ENCODE results near the gene NQO2. TPM values are rescaled to one million over a fixed set of nuclear protein-coding genes. Genes with fewer than 3 reads are reported as not detected.
A peak's percentile ranks its signal among the peaks of the same experiment; 100 is the strongest.

The NQO2 gene
- total RNA-seq, 2 experiments from 2014 or later, result 36.1 to 38.9 TPM

DNA sequence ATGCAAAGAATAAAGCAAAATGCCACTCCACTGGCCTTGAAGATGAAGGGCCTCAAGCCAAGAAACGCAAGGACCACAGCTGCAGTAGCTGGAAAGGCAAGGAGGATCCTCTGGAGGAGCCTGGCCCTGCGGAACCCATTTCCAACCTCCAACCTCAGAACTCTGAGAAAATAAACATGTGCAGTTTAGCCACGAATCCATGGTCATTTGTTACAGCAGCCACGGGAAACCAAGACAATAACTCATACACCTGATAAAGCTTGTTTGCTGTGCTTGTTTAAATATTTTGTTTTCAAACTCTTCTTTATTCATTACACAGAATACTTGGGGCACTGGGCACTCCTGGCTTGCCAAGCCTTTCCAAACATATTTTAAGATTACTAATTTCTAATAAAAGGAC lies 38.8 kb upstream of the NQO2 start:
- Mint-ChIP-seq H3K9me3 (no peaks in the 10 kb centered on the region), H3K27ac (no peak overlapping the region), H3K27me3 (no peaks in the 10 kb centered on the region), H3K4me1 (ENCODE audit: low read depth) (no peaks in the 10 kb centered on the region), H3K4me3 (no peak overlapping the region), H3K36me3 (peaks cover 3% of the 10 kb centered on the region)
- ChIA-PET CTCF (interaction anchor here (1.7 kb wide), 1 partner anchor 114 kb away, joined by 4 read pairs; no protein-coding TSS in a partner anchor), POLR2A (no interaction called here)
- DNase-seq, result no peak
- intact Hi-C loops (cut with micrococcal nuclease), result no loop called here

- H3K36me3 Mint-ChIP-seq, result no peaks in the 10 kb centered on the region
- H3K27me3 Mint-ChIP-seq, result no peaks in the 10 kb centered on the region
- ChIA-PET CTCF (no interaction called here), POLR2A (no interaction called here)
- H3K27ac Mint-ChIP-seq, result no peak overlapping the region
- no peaks in the 10 kb centered on the region for H3K9me3 Mint-ChIP-seq
- DNase-seq, result no peak
- peaks cover 2% of the 10 kb centered on the region for H3K4me1 Mint-ChIP-seq (ENCODE audit: low read depth)
- intact Hi-C loops (cut with micrococcal nuclease), result no loop called here
- H3K4me3 Mint-ChIP-seq, result no peak overlapping the region
These were observed 38.2 kb upstream of the NQO2 start for GRCh38 chr6:2961506-2961905.

- Mint-ChIP-seq H3K27ac (no peak overlapping the region), H3K36me3 (no peaks in the 10 kb centered on the region), H3K4me1 (ENCODE audit: low read depth) (peaks cover 4% of the 10 kb centered on the region), H3K27me3 (no peaks in the 10 kb centered on the region), H3K9me3 (no peaks in the 10 kb centered on the region), H3K4me3 (no peak overlapping the region)
- CTCF ChIA-PET, result interaction anchor here (1.0 kb wide), 1 partner anchor 9 kb away, joined by 7 read pairs; no protein-coding TSS in a partner anchor
- no peak for DNase-seq
- intact Hi-C loops (cut with micrococcal nuclease), result no loop called here
- POLR2A ChIA-PET, result no interaction called here
These were observed 37.7 kb upstream of the NQO2 start for GRCh38 chr6:2962004-2962403.

GRCh38 chr6:2962636-2963035 lies 37.1 kb upstream of the NQO2 start:
- ChIA-PET POLR2A (interaction anchor here (1.3 kb wide), 1 partner anchor 9 kb away, joined by 3 read pairs; the partner anchor contains the start of gene SERPINB6), CTCF (interaction anchor here (1.0 kb wide), 1 partner anchor 10 kb away, joined by 7 read pairs; no protein-coding TSS in a partner anchor)
- peaks cover 9% of the 10 kb centered on the region for H3K4me1 Mint-ChIP-seq (ENCODE audit: low read depth)
- no peaks in the 10 kb centered on the region for H3K27me3 Mint-ChIP-seq
- no peak for DNase-seq
- no peaks in the 10 kb centered on the region for H3K9me3 Mint-ChIP-seq
- intact Hi-C loops (cut with micrococcal nuclease), result no loop called here
- no peak overlapping the region for H3K4me3 Mint-ChIP-seq
- H3K36me3 Mint-ChIP-seq, result no peaks in the 10 kb centered on the region
- no peak overlapping the region for H3K27ac Mint-ChIP-seq

DNA sequence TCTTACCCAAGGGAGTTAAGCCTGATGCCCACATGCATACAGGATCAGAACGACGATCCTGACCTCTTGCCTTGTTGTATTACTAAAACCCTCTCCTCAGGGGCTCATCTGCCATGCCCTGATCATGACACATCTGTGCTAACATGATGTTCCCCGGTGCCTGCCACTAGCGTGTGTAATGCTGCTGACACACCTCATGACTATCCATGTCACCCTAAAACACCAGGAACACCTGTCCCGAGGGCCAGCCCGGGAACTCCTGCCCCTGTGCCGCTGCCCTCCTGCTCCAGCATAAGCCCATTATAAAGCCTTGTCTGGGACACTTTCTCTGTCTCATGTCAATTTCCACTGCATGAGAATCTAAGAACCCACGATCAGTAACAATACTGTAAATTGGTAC lies 35.9 kb upstream of the NQO2 start:
- intact Hi-C loops (cut with micrococcal nuclease), result no loop called here
- Mint-ChIP-seq H3K4me1 (ENCODE audit: low read depth) (peaks cover 11% of the 10 kb centered on the region), H3K27me3 (no peaks in the 10 kb centered on the region), H3K9me3 (no peaks in the 10 kb centered on the region), H3K36me3 (no peaks in the 10 kb centered on the region), H3K27ac (no peak overlapping the region), H3K4me3 (no peak overlapping the region)
- CTCF ChIA-PET, result interaction anchor here (1.0 kb wide), 1 partner anchor 11 kb away, joined by 3 read pairs; no protein-coding TSS in a partner anchor
- POLR2A ChIA-PET, result interaction anchor here (1.3 kb wide), 1 partner anchor 8 kb away, joined by 3 read pairs; the partner anchor contains the start of gene SERPINB6
- DNase-seq, result no peak

GRCh38 chr6:2964793-2965505 lies 34.7 kb upstream of the NQO2 start:
- intact Hi-C loops (cut with micrococcal nuclease), result no loop called here
- ChIA-PET CTCF (no interaction called here), POLR2A (no interaction called here)
- Mint-ChIP-seq H3K27me3 (no peaks in the 10 kb centered on the region), H3K4me3 (no peak overlapping the region), H3K9me3 (no peaks in the 10 kb centered on the region), H3K36me3 (no peaks in the 10 kb centered on the region), H3K4me1 (ENCODE audit: low read depth) (peaks cover 14% of the 10 kb centered on the region), H3K27ac (no peak overlapping the region)
- no peak for DNase-seq

DNA sequence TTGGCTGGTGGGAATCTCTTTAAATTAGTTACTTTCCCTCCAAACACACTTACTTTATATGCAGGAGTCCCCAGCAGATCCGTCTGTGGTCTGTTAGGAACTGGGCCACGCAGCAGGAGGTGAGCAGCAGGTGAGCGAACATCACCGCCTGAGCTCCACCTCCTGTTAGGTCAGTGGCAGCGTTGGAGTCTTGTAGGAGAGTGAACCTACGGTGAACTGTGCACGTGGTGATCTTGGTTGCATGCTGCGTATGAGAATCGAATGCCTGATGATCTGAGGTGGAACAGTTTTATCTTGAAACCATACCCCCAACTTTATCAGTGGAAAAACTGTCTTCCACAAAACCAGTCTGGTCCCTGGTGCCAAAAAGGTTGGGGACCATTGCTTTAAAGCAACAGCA lies 33.3 kb upstream of the NQO2 start:
- POLR2A ChIA-PET, result interaction anchor here (0.6 kb wide), 2 partner anchors 25 to 41 kb away, joined by 3 read pairs; no protein-coding TSS in a partner anchor
- Mint-ChIP-seq H3K4me1 (ENCODE audit: low read depth) (peaks cover 18% of the 10 kb centered on the region), H3K27me3 (no peaks in the 10 kb centered on the region), H3K36me3 (no peaks in the 10 kb centered on the region), H3K9me3 (no peaks in the 10 kb centered on the region), H3K27ac (no peak overlapping the region), H3K4me3 (no peak overlapping the region)
- CTCF ChIA-PET, result interaction anchor here (0.7 to 1.7 kb wide), 3 partner anchors 13 to 26 kb away, joined by 3 to 4 read pairs (median 4); no protein-coding TSS in a partner anchor
- no peak for DNase-seq
- intact Hi-C loops (cut with micrococcal nuclease), result no loop called here

DNA sequence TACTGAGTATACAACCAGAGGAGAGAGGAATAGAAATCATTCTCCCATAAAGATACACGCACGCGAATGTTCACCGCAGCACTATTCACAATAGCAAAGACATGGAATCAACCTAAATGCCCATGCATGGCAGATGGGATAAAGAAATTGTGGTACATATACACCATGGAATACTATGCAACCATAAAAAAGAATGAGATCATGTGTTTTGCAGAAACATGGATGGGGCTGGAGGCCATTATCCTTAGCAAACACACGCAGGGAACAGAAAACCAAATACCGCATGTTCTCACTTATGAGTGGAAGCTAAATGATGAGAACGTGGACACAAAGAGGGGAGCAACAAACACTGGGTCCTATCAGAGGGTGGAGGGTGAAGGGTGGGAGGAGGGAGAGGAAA lies 31.8 kb upstream of the NQO2 start:
- Mint-ChIP-seq H3K36me3 (no peaks in the 10 kb centered on the region), H3K4me1 (ENCODE audit: low read depth) (peaks cover 30% of the 10 kb centered on the region), H3K27me3 (peaks cover 4% of the 10 kb centered on the region), H3K9me3 (no peaks in the 10 kb centered on the region), H3K27ac (no peak overlapping the region), H3K4me3 (no peak overlapping the region)
- POLR2A ChIA-PET, result no interaction called here
- no peak for DNase-seq
- CTCF ChIA-PET, result no interaction called here
- intact Hi-C loops (cut with micrococcal nuclease), result no loop called here

- peaks cover 32% of the 10 kb centered on the region for H3K4me1 Mint-ChIP-seq (ENCODE audit: low read depth)
- H3K4me3 Mint-ChIP-seq, result no peak overlapping the region
- ChIA-PET POLR2A (no interaction called here), CTCF (interaction anchor here (1.0 kb wide), 1 partner anchor 123 kb away, joined by 3 read pairs; no protein-coding TSS in a partner anchor)
- no peaks in the 10 kb centered on the region for H3K36me3 Mint-ChIP-seq
- no peak overlapping the region for H3K27ac Mint-ChIP-seq
- DNase-seq, result no peak
- H3K27me3 Mint-ChIP-seq, result peaks cover 5% of the 10 kb centered on the region
- intact Hi-C loops (cut with micrococcal nuclease), result no loop called here
- no peaks in the 10 kb centered on the region for H3K9me3 Mint-ChIP-seq
These were observed 31.0 kb upstream of the NQO2 start for GRCh38 chr6:2968600-2969135.

DNA sequence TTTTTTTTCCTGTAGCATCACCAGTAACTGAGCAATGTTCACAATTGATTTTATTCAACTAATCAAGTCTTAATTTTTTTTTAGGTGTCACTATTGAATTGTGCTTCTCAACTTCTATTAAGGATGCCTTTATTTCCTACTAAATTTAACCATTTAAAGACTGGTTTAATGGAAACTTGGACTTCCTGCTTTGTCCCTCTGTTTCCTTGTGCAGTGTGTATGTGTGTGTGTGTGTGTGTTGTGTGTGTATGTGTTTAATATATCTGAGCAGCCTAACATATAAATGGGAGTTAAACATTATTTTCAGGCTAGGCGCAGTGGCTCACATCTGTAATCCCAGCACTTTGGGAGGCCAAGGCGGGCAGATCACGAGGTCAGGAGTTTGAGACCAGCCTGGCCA lies 30.1 kb upstream of the NQO2 start:
- Mint-ChIP-seq H3K27ac (no peak overlapping the region), H3K9me3 (no peaks in the 10 kb centered on the region), H3K27me3 (peaks cover 5% of the 10 kb centered on the region), H3K4me1 (ENCODE audit: low read depth) (peaks cover 32% of the 10 kb centered on the region), H3K4me3 (peak overlapping the region; percentile 17), H3K36me3 (no peaks in the 10 kb centered on the region)
- ChIA-PET POLR2A (no interaction called here), CTCF (no interaction called here)
- no peak for DNase-seq
- intact Hi-C loops (cut with micrococcal nuclease), result no loop called here

DNA sequence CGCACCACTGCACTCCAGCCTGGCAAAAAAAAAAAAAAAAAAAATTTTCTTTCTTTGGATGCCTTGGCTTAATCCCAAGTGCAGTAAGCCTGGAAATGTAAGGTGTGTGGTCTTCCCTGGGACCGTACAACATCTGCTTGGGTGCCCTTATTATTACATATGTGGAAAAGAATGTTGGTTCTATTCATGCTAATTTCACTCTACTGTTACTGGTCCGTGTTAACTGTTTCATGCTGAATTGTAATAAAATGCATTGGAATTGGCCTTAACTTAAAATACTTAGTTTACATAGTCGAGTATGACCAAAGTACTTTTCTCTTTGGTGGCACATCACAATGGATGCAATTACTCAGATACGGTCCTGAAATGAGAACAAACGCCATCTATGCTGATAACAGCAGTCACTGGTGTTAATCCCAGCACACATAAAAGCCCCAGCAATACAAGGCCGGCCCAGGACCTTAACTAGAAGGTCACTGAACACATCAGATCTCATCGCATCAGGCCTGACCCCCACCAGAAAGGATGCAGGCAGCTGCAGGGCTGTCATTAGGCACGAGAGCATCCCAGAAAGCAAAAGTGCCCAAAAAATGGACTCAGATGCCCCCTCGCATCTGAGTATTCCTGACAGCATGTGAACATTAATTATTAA lies 29.5 kb upstream of the NQO2 start:
- no peaks in the 10 kb centered on the region for H3K9me3 Mint-ChIP-seq
- DNase-seq, result no peak
- H3K4me1 Mint-ChIP-seq (ENCODE audit: low read depth), result peaks cover 32% of the 10 kb centered on the region
- peaks cover 5% of the 10 kb centered on the region for H3K27me3 Mint-ChIP-seq
- POLR2A ChIA-PET, result no interaction called here
- CTCF ChIA-PET, result no interaction called here
- no peaks in the 10 kb centered on the region for H3K36me3 Mint-ChIP-seq
- H3K27ac Mint-ChIP-seq, result peak overlapping the region; percentile 70
- intact Hi-C loops (cut with micrococcal nuclease), result loop anchor here (2.0 kb wide), 1 partner anchor 19 kb away; no protein-coding TSS in a partner anchor
- H3K4me3 Mint-ChIP-seq, result peak overlapping the region; percentile 80

DNA sequence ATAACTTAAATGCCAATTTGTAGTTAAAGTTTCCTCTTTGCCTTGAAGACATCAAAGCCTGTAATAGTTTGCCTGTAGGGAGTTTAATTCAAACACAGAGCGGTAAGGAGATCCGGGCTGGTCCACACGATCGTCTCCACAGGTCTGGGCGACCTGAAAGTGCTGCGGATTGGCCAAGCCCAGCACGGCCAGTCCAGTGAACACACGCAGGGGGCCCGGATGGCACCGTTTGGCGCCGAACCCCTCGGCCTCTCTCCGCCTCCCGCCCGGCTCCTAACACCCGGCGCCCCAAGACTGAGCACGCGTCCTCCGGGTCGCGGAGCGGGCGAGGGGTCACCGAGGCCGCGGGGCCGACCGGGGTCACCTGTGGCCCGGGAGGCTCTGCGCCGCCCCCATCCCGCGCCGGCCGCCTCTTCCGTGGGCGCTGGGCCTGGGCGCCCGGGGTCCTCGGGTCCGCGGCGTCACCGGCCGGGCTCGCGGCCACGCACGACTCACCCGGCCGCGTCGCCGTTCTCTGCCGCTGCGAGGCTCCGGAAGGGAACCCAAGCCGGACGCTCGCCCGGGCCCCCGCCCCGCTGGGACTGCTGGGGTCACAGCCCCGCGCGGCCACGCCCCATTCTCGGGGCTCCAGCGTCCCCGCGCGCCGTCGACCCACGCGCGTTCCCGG lies 28.8 kb upstream of the NQO2 start:
- H3K27ac Mint-ChIP-seq, result peak overlapping the region; percentile 70
- CTCF ChIA-PET, result interaction anchor here (1.0 to 1.3 kb wide), 4 partner anchors 19 to 124 kb away, joined by 3 to 9 read pairs (median 4); no protein-coding TSS in a partner anchor
- POLR2A ChIA-PET, result interaction anchor here (0.7 to 1.6 kb wide), 4 partner anchors 19 to 129 kb away, joined by 3 to 11 read pairs (median 4); partner anchors contain the start of gene SERPINB1
- H3K36me3 Mint-ChIP-seq, result no peaks in the 10 kb centered on the region
- H3K4me1 Mint-ChIP-seq (ENCODE audit: low read depth), result peaks cover 35% of the 10 kb centered on the region
- no peaks in the 10 kb centered on the region for H3K9me3 Mint-ChIP-seq
- H3K4me3 Mint-ChIP-seq, result peak overlapping the region; percentile 80
- intact Hi-C loops (cut with micrococcal nuclease), result loop anchor here (2.0 kb wide), 1 partner anchor 18 kb away; no protein-coding TSS in a partner anchor
- DNase-seq, result peak; percentile 68
- peaks cover 5% of the 10 kb centered on the region for H3K27me3 Mint-ChIP-seq

Data from activated CD4-positive, alpha-beta memory T cell treated with anti-CD3 and anti-CD28 coated beads for 36 hours (primary cell).